Neural cell (in vitro differentiated cells): ENCODE measurements around the gene CPSF4L. TPM values are rescaled to one million over a fixed set of nuclear protein-coding genes. Genes with fewer than 3 reads are reported as not detected.

Experiments
- H2AFZ ChIP-seq: fragments of 200-600, 300-800 bp; sonication (generic), shearing (Covaris generic); 2 replicates; pipeline ENCODE4 v1.6.0; 2014; ENCODE audit warnings: low read depth, mild to moderate bottlenecking, antibody characterized with exemption, low read length, moderate library complexity
- H3F3A ChIP-seq: fragments of 200-600 bp; shearing (Covaris generic); 2 replicates; pipeline ENCODE4 v1.6.1; 2016; ENCODE audit warnings: mild to moderate bottlenecking, moderate library complexity, mixed read lengths, antibody characterized with exemption, low read length; ENCODE audit not compliant: insufficient read depth, poor library complexity, severe bottlenecking
- H3K27ac ChIP-seq: fragments of 200-600, 300-800 bp; sonication (generic), shearing (Covaris generic); 2 replicates; pipeline ENCODE4 v1.5.1; 2014; ENCODE audit warnings: mild to moderate bottlenecking, low read length, moderate library complexity
- H3K27me3 ChIP-seq: fragments of 300-800, 200-600 bp; sonication (generic), shearing (Covaris generic); 2 replicates; pipeline ENCODE4 v1.6.0; 2014; ENCODE audit warnings: mild to moderate bottlenecking, low read depth, low read length, moderate library complexity; ENCODE audit not compliant: insufficient read depth
- H3K36me3 ChIP-seq: fragments of 300-800, 200-600 bp; sonication (generic), shearing (Covaris generic); 2 replicates; pipeline ENCODE4 v1.5.1; 2014; ENCODE audit warnings: mild to moderate bottlenecking, antibody characterized with exemption, low read length, moderate library complexity; ENCODE audit not compliant: insufficient read depth
- H3K4me2 ChIP-seq: fragments of 300-800, 200-600 bp; sonication (generic), shearing (Covaris generic); 2 replicates; pipeline ENCODE4 v1.6.0; 2014; ENCODE audit warnings: mild to moderate bottlenecking, low read length
- H3K4me3 ChIP-seq: fragments of 300-800, 200-600 bp; sonication (generic), shearing (Covaris generic); 2 replicates; pipeline ENCODE4 v1.5.1; 2014; ENCODE audit warnings: mild to moderate bottlenecking, low read length, moderate library complexity
- H3K79me2 ChIP-seq: fragments of 200-600 bp; shearing (Covaris generic); replicated peaks from 2 replicates; pipeline ENCODE4 v1.6.0; 2014; ENCODE audit warnings: mild to moderate bottlenecking, low read length, moderate library complexity; ENCODE audit not compliant: insufficient read depth
- H3K9ac ChIP-seq: fragments of 300-800, 200-600 bp; sonication (generic), shearing (Covaris generic); 2 replicates; pipeline ENCODE4 v1.6.1; 2016; ENCODE audit warnings: mild to moderate bottlenecking, low read length, mixed read lengths
- H3K9me2 ChIP-seq: fragments of 200-600 bp; shearing (Covaris generic); 2 replicates; pipeline ENCODE4 v1.6.1; 2016; ENCODE audit warnings: mild to moderate bottlenecking, low read length, mixed read lengths; ENCODE audit not compliant: insufficient read depth
- H3K9me3 ChIP-seq: fragments of 200-600, 300-800 bp; sonication (generic), shearing (Covaris generic); 2 replicates; pipeline ENCODE4 v1.6.1; 2016; ENCODE audit warnings: mild to moderate bottlenecking, mixed run types, low read length, moderate library complexity, mixed read lengths
- H4K20me1 ChIP-seq: fragments of 200-600 bp; shearing (Covaris generic); 2 replicates; pipeline ENCODE4 v1.6.1; 2016; ENCODE audit warnings: mild to moderate bottlenecking, mixed run types; ENCODE audit not compliant: insufficient read depth
- CTCF ChIP-seq: fragments of 450-650 bp; IDR thresholded peaks from 2 replicates; pipeline ENCODE4 v1.5.1; 2014; ENCODE audit warnings: antibody characterized with exemption, mild to moderate bottlenecking, moderate library complexity; ENCODE audit not compliant: poor library complexity, severe bottlenecking
- EP300 ChIP-seq: fragments of 450-650 bp; conservative IDR thresholded peaks from 2 replicates; pipeline ENCODE4 v1.6.1; 2014; ENCODE audit warnings: antibody characterized with exemption, mild to moderate bottlenecking, moderate library complexity; ENCODE audit not compliant: poor library complexity, severe bottlenecking
- EZH2 ChIP-seq: fragments of 200-600, 300-800 bp; shearing (Covaris generic), sonication (generic); IDR thresholded peaks from 2 replicates; pipeline ENCODE4 v1.6.1; 2014; ENCODE audit warnings: antibody characterized with exemption, low read length, borderline replicate concordance, mild to moderate bottlenecking; ENCODE audit not compliant: insufficient read depth, poor library complexity, severe bottlenecking
- MXI1 ChIP-seq: fragments of 450-650 bp; conservative IDR thresholded peaks from 2 replicates; pipeline ENCODE4 v1.6.1; 2014; ENCODE audit warnings: antibody characterized with exemption, mild to moderate bottlenecking; ENCODE audit not compliant: poor library complexity, severe bottlenecking
- POLR2AphosphoS5 ChIP-seq: IDR thresholded peaks from 2 replicates; pipeline ENCODE4 v1.6.1; 2012
- RAD21 ChIP-seq: fragments of 450-650 bp; conservative IDR thresholded peaks from 2 replicates; pipeline ENCODE4 v1.6.1; 2014; ENCODE audit warnings: antibody characterized with exemption, mild to moderate bottlenecking, moderate library complexity
- REST ChIP-seq: IDR thresholded peaks from 2 replicates; pipeline ENCODE4 v1.6.1; 2012; ENCODE audit warnings: borderline replicate concordance
- SMC3 ChIP-seq: fragments of 450-650 bp; conservative IDR thresholded peaks from 2 replicates; pipeline ENCODE4 v1.6.1; 2014; ENCODE audit warnings: antibody characterized with exemption, mild to moderate bottlenecking, moderate library complexity; ENCODE audit not compliant: poor library complexity
- TAF1 ChIP-seq: IDR thresholded peaks from 2 replicates; pipeline ENCODE4 v1.6.1; 2012; ENCODE audit warnings: low read depth
- polyA plus RNA-seq: library from polyadenylated mRNA; depleted of rRNA; stranded (reverse); fragments of >200 nt; gene quantifications from 2 replicates; pipeline ENCODE4 v1.2.3, GENCODE V29; 2014

The CPSF4L gene
- polyA plus RNA-seq, 1 donor from 2014 or later = not detected

- H3K27ac ChIP-seq = no peak overlapping the region
- H3K79me2 ChIP-seq = no peaks in the 10 kb centered on the region
Observed at GRCh38 chr17:73215447-73215846, 46.2 kb downstream of the CPSF4L start.

GRCh38 chr17:73214851-73215250 lies 46.8 kb downstream of the CPSF4L start:
- no peak overlapping the region for H3K27ac ChIP-seq
- no peaks in the 10 kb centered on the region for H3K9me2 ChIP-seq
- no peaks in the 10 kb centered on the region for H4K20me1 ChIP-seq
- no peaks in the 10 kb centered on the region for H3K9me3 ChIP-seq
- H3F3A ChIP-seq = no peaks in the 10 kb centered on the region
- H3K9ac ChIP-seq = no peak overlapping the region
- H3K4me2 ChIP-seq = no peak overlapping the region
- H3K27me3 ChIP-seq = no peaks in the 10 kb centered on the region
- no peak overlapping the region for H3K4me3 ChIP-seq
- H3K79me2 ChIP-seq = no peaks in the 10 kb centered on the region
- no peaks in the 10 kb centered on the region for H3K36me3 ChIP-seq
- no peak overlapping the region for H2AFZ ChIP-seq
- TF ChIP-seq POLR2AphosphoS5 (no peak), REST (no peak), EZH2 (no peak), RAD21 (no peak), MXI1 (no peak), TAF1 (no peak), SMC3 (no peak)

More at GRCh38 chr17:73215447-73215846, 46.2 kb downstream of the CPSF4L start:
- Histone ChIP-seq H3K9me3 (no peaks in the 10 kb centered on the region), H3K36me3 (no peaks in the 10 kb centered on the region), H3K4me3 (no peak overlapping the region), H3K9ac (no peak overlapping the region), H2AFZ (no peak overlapping the region), H3K27me3 (no peaks in the 10 kb centered on the region), H4K20me1 (no peaks in the 10 kb centered on the region), H3K4me2 (no peak overlapping the region), H3K9me2 (no peaks in the 10 kb centered on the region), H3F3A (no peaks in the 10 kb centered on the region)
- no peak for TF ChIP-seq EP300
- no peak for TF ChIP-seq EZH2
- no peak for TF ChIP-seq CTCF
- TF ChIP-seq TAF1 = no peak
- TF ChIP-seq SMC3 = no peak
- TF ChIP-seq REST = no peak
- TF ChIP-seq MXI1 = no peak
- TF ChIP-seq POLR2AphosphoS5 = no peak
- TF ChIP-seq RAD21 = no peak
